GM12878 (cell line): Measurements from ENCODE around the gene GDNF. TPM values are rescaled to one million over a fixed set of nuclear protein-coding genes. Genes with fewer than 3 reads are reported as not detected.

Source experiments
- CREB1 ChIP-seq: IDR thresholded peaks from 2 replicates; pipeline ENCODE4 v1.6.1; 2012; ENCODE audit warnings: low read depth, mild to moderate bottlenecking, inconsistent platforms
- JUNB ChIP-seq: IDR thresholded peaks from 2 replicates; pipeline ENCODE4 v1.6.1; 2016; ENCODE audit warnings: antibody characterized with exemption, mild to moderate bottlenecking
- JUND ChIP-seq: IDR thresholded peaks from 2 replicates; pipeline ENCODE4 v1.6.1; 2012; ENCODE audit warnings: low read depth, mild to moderate bottlenecking, low read length, improper control_type of control experiment, moderate library complexity
- MEF2A ChIP-seq: IDR thresholded peaks from 2 replicates; pipeline ENCODE4 v1.6.1; 2011; ENCODE audit warnings: low read depth, mild to moderate bottlenecking, low read length, moderate library complexity; ENCODE audit not compliant: insufficient read depth
- MXI1 ChIP-seq: fragments of 150-350 bp; IDR thresholded peaks from 2 replicates; pipeline ENCODE4 v1.6.1; 2011; ENCODE audit warnings: low read depth, mild to moderate bottlenecking, inconsistent platforms, low read length, improper control_type of control experiment
- NR2C1 ChIP-seq: fragments of 450-650 bp; IDR thresholded peaks from 2 replicates; pipeline ENCODE4 v1.6.1; 2017; ENCODE audit warnings: antibody characterized with exemption, mild to moderate bottlenecking, moderate library complexity
- NRF1 ChIP-seq: conservative IDR thresholded peaks from 2 replicates; pipeline ENCODE4 v1.6.1; 2011; ENCODE audit warnings: mild to moderate bottlenecking, low read depth, low read length, improper control_type of control experiment
- POLR2AphosphoS5 ChIP-seq: IDR thresholded peaks from 2 replicates; pipeline ENCODE4 v1.6.1; 2011; ENCODE audit warnings: mild to moderate bottlenecking, low read length, inconsistent platforms
- RUNX3 ChIP-seq: IDR thresholded peaks from 2 replicates; pipeline ENCODE4 v1.6.1; 2012; ENCODE audit warnings: low read length, inconsistent platforms
- ZNF207 ChIP-seq: fragments of 450-650 bp; IDR thresholded peaks from 2 replicates; pipeline ENCODE4 v1.6.1; 2014; ENCODE audit warnings: antibody characterized with exemption, mild to moderate bottlenecking, borderline replicate concordance
- ZNF217 ChIP-seq: fragments of 450-650 bp; IDR thresholded peaks from 2 replicates; pipeline ENCODE4 v1.6.1; 2017; ENCODE audit warnings: antibody characterized with exemption, mild to moderate bottlenecking
- ZNF384 ChIP-seq: IDR thresholded peaks from 2 replicates; pipeline ENCODE4 v1.6.1; 2012; ENCODE audit warnings: low read depth, mild to moderate bottlenecking, low read length, improper control_type of control experiment, borderline replicate concordance
- polyA plus RNA-seq, 11 experiments: library from polyadenylated mRNA; depleted of rRNA in 4 of 11; unstranded in 6 of 11; stranded (reverse) in 5 of 11; fragments of >200 nt; fragmentation: Nextera tagmentation in 4 of 11; fragmentation: Illumina TruSeq in 1 of 11; extraction: Ambion mirVana in 4 of 11; extraction: Trizol in 1 of 11; gene quantifications; 1 replicate in 1 of 11; 2 replicates in 10 of 11; pipeline versions ENCODE4 v1.2.1 to v1.2.3, GENCODE V29; 2011 to 2016; ENCODE audit warnings: inconsistent platforms in 2 of 11, missing spikeins in 2 of 11, low read depth in 1 of 11
- total RNA-seq, 4 experiments: library from RNA; depleted of rRNA in 3 of 4; stranded (reverse); fragments of >200 nt in 3 of 4; fragmentation: Illumina TruSeq in 1 of 4; extraction: Trizol in 1 of 4; gene quantifications; 2 replicates each; pipeline versions ENCODE4 v1.2.1 to v1.2.3, GENCODE V29; 2013 to 2021
- TF ChIP-seq, protein P1 (sequence below): fragments of 450-650 bp; IDR thresholded peaks from 2 replicates; pipeline ENCODE4 v1.6.1; 2014; ENCODE audit warnings: mild to moderate bottlenecking
- TF ChIP-seq, protein P2 (sequence below): fragments of 450-650 bp; formaldehyde crosslinking; IDR thresholded peaks from 2 replicates; pipeline ENCODE4 v1.4.0; 2022; ENCODE audit warnings: mild to moderate bottlenecking, moderate library complexity
- TF ChIP-seq, protein P3 (sequence below): fragments of 450-650 bp; IDR thresholded peaks from 2 replicates; pipeline ENCODE4 v1.6.1; 2017; ENCODE audit warnings: mild to moderate bottlenecking, moderate library complexity
- TF ChIP-seq, protein P4 (sequence below): fragments of 450-650 bp; IDR thresholded peaks from 2 replicates; pipeline ENCODE4 v1.6.1; 2016; ENCODE audit warnings: mild to moderate bottlenecking
- TF ChIP-seq, protein P5 (sequence below): IDR thresholded peaks from 2 replicates; pipeline ENCODE4 v1.6.1; 2011; ENCODE audit warnings: low read depth, low read length, improper control_type of control experiment, borderline replicate concordance
- TF ChIP-seq, protein P6 (sequence below): fragments of 150-350 bp; IDR thresholded peaks from 2 replicates; pipeline ENCODE4 v1.6.1; 2014; ENCODE audit warnings: mild to moderate bottlenecking, low read depth, low read length

The GDNF gene
- total and polyA plus RNA-seq, 10 of the 15 experiments (the other 5 are each of a cell fraction or from before 2014, with no cell fraction given), result not detected

DNA sequence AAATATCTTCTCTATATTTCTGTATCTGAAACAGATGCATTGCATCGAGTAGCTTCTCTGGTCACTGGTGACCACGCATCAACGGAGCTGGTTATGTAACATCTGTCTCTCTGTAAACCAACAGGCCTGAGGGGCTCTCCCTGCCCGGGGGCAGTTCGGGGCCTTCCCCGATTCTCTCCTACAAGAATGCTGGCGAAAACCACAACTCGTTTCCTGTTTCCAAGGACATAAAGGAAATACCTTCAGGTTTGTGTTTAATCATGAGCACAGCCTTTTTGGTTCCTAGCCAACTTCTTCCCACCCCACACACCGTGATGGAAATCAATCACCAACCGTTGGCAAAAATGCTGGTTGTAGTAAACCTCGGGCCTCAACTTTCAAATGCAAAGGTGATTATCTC lies 25.1 kb downstream of the GDNF start (continued):
- TF ChIP-seq JUNB (no peak), MEF2A (0 out of 2 replicates have a peak, but pooled peaks have one; percentile 4), ZNF207 (no peak), ZNF217 (no peak), ZNF384 (no peak), NRF1 (no peak), NR2C1 (no peak), RUNX3 (peak; percentile 70), MXI1 (no peak), CREB1 (no peak), POLR2AphosphoS5 (no peak), JUND (no peak)
- TF ChIP-seq, protein P1, sequence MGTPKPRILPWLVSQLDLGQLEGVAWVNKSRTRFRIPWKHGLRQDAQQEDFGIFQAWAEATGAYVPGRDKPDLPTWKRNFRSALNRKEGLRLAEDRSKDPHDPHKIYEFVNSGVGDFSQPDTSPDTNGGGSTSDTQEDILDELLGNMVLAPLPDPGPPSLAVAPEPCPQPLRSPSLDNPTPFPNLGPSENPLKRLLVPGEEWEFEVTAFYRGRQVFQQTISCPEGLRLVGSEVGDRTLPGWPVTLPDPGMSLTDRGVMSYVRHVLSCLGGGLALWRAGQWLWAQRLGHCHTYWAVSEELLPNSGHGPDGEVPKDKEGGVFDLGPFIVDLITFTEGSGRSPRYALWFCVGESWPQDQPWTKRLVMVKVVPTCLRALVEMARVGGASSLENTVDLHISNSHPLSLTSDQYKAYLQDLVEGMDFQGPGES, result no peak
- TF ChIP-seq, protein P2, sequence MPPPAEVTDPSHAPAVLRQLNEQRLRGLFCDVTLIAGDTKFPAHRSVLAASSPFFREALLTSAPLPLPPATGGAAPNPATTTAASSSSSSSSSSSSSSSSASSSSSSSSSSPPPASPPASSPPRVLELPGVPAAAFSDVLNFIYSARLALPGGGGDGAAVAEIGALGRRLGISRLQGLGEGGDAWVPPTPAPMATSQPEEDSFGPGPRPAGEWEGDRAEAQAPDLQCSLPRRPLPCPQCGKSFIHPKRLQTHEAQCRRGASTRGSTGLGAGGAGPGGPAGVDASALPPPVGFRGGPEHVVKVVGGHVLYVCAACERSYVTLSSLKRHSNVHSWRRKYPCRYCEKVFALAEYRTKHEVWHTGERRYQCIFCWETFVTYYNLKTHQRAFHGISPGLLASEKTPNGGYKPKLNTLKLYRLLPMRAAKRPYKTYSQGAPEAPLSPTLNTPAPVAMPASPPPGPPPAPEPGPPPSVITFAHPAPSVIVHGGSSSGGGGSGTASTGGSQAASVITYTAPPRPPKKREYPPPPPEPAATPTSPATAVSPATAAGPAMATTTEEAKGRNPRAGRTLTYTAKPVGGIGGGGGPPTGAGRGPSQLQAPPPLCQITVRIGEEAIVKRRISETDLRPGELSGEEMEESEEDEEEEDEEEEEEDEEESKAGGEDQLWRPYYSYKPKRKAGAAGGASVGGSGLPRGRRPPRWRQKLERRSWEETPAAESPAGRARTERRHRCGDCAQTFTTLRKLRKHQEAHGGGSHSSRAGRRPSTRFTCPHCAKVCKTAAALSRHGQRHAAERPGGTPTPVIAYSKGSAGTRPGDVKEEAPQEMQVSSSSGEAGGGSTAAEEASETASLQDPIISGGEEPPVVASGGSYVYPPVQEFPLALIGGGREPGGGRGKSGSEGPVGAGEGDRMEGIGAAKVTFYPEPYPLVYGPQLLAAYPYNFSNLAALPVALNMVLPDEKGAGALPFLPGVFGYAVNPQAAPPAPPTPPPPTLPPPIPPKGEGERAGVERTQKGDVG (CRISPR knock-in tag), result no peak
- TF ChIP-seq, protein P3, sequence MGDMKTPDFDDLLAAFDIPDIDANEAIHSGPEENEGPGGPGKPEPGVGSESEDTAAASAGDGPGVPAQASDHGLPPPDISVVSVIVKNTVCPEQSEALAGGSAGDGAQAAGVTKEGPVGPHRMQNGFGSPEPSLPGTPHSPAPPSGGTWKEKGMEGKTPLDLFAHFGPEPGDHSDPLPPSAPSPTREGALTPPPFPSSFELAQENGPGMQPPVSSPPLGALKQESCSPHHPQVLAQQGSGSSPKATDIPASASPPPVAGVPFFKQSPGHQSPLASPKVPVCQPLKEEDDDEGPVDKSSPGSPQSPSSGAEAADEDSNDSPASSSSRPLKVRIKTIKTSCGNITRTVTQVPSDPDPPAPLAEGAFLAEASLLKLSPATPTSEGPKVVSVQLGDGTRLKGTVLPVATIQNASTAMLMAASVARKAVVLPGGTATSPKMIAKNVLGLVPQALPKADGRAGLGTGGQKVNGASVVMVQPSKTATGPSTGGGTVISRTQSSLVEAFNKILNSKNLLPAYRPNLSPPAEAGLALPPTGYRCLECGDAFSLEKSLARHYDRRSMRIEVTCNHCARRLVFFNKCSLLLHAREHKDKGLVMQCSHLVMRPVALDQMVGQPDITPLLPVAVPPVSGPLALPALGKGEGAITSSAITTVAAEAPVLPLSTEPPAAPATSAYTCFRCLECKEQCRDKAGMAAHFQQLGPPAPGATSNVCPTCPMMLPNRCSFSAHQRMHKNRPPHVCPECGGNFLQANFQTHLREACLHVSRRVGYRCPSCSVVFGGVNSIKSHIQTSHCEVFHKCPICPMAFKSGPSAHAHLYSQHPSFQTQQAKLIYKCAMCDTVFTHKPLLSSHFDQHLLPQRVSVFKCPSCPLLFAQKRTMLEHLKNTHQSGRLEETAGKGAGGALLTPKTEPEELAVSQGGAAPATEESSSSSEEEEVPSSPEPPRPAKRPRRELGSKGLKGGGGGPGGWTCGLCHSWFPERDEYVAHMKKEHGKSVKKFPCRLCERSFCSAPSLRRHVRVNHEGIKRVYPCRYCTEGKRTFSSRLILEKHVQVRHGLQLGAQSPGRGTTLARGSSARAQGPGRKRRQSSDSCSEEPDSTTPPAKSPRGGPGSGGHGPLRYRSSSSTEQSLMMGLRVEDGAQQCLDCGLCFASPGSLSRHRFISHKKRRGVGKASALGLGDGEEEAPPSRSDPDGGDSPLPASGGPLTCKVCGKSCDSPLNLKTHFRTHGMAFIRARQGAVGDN, result no peak
- TF ChIP-seq, protein P4, sequence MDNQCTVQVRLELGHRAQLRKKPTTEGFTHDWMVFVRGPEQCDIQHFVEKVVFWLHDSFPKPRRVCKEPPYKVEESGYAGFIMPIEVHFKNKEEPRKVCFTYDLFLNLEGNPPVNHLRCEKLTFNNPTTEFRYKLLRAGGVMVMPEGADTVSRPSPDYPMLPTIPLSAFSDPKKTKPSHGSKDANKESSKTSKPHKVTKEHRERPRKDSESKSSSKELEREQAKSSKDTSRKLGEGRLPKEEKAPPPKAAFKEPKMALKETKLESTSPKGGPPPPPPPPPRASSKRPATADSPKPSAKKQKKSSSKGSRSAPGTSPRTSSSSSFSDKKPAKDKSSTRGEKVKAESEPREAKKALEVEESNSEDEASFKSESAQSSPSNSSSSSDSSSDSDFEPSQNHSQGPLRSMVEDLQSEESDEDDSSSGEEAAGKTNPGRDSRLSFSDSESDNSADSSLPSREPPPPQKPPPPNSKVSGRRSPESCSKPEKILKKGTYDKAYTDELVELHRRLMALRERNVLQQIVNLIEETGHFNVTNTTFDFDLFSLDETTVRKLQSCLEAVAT, result no peak
- TF ChIP-seq, protein P5, sequence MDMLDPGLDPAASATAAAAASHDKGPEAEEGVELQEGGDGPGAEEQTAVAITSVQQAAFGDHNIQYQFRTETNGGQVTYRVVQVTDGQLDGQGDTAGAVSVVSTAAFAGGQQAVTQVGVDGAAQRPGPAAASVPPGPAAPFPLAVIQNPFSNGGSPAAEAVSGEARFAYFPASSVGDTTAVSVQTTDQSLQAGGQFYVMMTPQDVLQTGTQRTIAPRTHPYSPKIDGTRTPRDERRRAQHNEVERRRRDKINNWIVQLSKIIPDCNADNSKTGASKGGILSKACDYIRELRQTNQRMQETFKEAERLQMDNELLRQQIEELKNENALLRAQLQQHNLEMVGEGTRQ, result no peak
- TF ChIP-seq, protein P6, sequence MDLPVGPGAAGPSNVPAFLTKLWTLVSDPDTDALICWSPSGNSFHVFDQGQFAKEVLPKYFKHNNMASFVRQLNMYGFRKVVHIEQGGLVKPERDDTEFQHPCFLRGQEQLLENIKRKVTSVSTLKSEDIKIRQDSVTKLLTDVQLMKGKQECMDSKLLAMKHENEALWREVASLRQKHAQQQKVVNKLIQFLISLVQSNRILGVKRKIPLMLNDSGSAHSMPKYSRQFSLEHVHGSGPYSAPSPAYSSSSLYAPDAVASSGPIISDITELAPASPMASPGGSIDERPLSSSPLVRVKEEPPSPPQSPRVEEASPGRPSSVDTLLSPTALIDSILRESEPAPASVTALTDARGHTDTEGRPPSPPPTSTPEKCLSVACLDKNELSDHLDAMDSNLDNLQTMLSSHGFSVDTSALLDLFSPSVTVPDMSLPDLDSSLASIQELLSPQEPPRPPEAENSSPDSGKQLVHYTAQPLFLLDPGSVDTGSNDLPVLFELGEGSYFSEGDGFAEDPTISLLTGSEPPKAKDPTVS, result no peak
